Adrenal gland (tissue), 19 donors: ENCODE measurements around the gene SYT7. TPM values are rescaled to one million over a fixed set of nuclear protein-coding genes. Genes with fewer than 3 reads are reported as not detected.

ENCODE experiments used
- DNase-seq, 7 donors: peaks; one replicate each; pipeline ENCODE4 v3.0.0-alpha.2; 2019 to 2020
- H3K27ac ChIP-seq, 5 donors: fragments of 200-600 bp; sonication (generic) in 4 of 5; 1 replicate in 3 of 5; 2 replicates in 2 of 5; pipeline versions ENCODE4 v1.5.1 to v1.8.0; 2016 to 2020; ENCODE audit warnings: mild to moderate bottlenecking in 1 of 5
- H3K27me3 ChIP-seq: fragments of 200-600 bp; 2 replicates; pipeline ENCODE4 v1.8.0; 2021
- H3K36me3 ChIP-seq, 2 donors: fragments of 200-600 bp; replicated peaks in 1 of 2; 1 replicate in 1 of 2; 2 replicates in 1 of 2; pipeline versions ENCODE4 v1.5.1 to v1.8.0; 2018 to 2022
- H3K4me1 ChIP-seq, 2 donors: fragments of 200-600 bp; replicated peaks in 1 of 2; 1 replicate in 1 of 2; 2 replicates in 1 of 2; pipeline versions ENCODE4 v1.5.1 to v1.8.0; 2018 to 2021
- H3K4me3 ChIP-seq, 4 donors: fragments of 200-600 bp; sonication (generic) in 3 of 4; one replicate each; pipeline ENCODE4 v1.5.1; 2016 to 2018
- H3K9me3 ChIP-seq, 3 donors: fragments of 200-600 bp; sonication (generic) in 1 of 3; replicated peaks in 1 of 3; 1 replicate in 2 of 3; 2 replicates in 1 of 3; pipeline versions ENCODE4 v1.5.1 to v1.8.0; 2016 to 2021
- CTCF ChIP-seq, 6 experiments: fragments of 450-650 bp in 4 of 6; fragments of 200-600 bp in 2 of 6; sonication (generic) in 1 of 6; IDR thresholded peaks; 1 replicate in 5 of 6; 2 replicates in 1 of 6; pipeline versions ENCODE4 v1.5.1 to v1.8.0; 2016 to 2021; ENCODE audit warnings: antibody characterized with exemption in 6 of 6, mild to moderate bottlenecking in 2 of 6, moderate library complexity in 1 of 6
- POLR2A ChIP-seq, 2 donors: fragments of 450-650 bp; IDR thresholded peaks; one replicate each; pipeline ENCODE4 v1.6.1; 2017; ENCODE audit warnings: antibody characterized with exemption in 2 of 2, mild to moderate bottlenecking in 2 of 2, moderate library complexity in 1 of 2
- WGBS, 4 donors: extraction: QIAGEN DNeasy Blood & Tissue Kit in 2 of 4; methylation state at CpG; one replicate each; pipeline versions ENCODE4 v1.1.5 to v1.1.7; 2013 to 2017; 5-methylcytosine and 5-hydroxymethylcytosine counted together
- intact Hi-C, 2 donors: fragments of 100-400 bp; cut with DNase I; formaldehyde crosslinking; loops; one replicate each; pipeline versions ENCODE4 v1.14.1 to v1.15.0; 2022 to 2023
- long read RNA-seq, 10 donors: library from polyadenylated mRNA in 3 of 10; unstranded in 2 of 10; stranded (forward) in 1 of 10; transcript quantifications; one replicate each; pipeline ENCODE4 v2.0.0 and lab custom pipeline, GENCODE V29; 2021 to 2026
- polyA plus RNA-seq, 3 donors: library from polyadenylated mRNA; stranded (reverse); fragments of 200-250 nt in 2 of 3; fragments of 350-450 nt in 1 of 3; fragmentation: Illumina TruSeq in 1 of 3; extraction: RNeasy Lipid Tissue Mini Kit (QIAGEN cat#74804) in 1 of 3; gene quantifications; one replicate each; pipeline ENCODE4 v1.2.3, GENCODE V29; 2013 to 2014
- total RNA-seq, 9 donors: library from RNA; depleted of rRNA in 4 of 9; stranded (reverse); fragments of >200 nt in 4 of 9; fragments of 120-200 nt in 1 of 9; fragmentation: NEBNext Ultra II Directional in 1 of 9; extraction: Animal tissue kit (Norgen Biotek cat#: 25700) in 1 of 9; gene quantifications; one replicate each; pipeline versions ENCODE4 v1.1.0 to v1.2.4, GENCODE V29; 2013 to 2023
- donor health status: healthy with polysubstance abuse.
- donor health status: Bipolar disorder and iron deficiency.
- donor health status: DM: yes; HTN: yes; CAD: no.
- donor health status: DM: no; HTN: no; CAD: no.
- donor health status: DM: no; HTN: no; CAD: no.
- donor health status: DM: yes; HTN: yes; CAD: no.

Gene SYT7
- total RNA-seq (1 to 10 TPM in 4 of 9 donors, under 1 TPM in 4, not detected in 1; 0.09 to 6.0 (median 1.0) TPM), polyA plus RNA-seq (1 to 10 TPM; 1.4 to 6.8 (median 6.5) TPM)
- long read RNA-seq, donor 1, full-length matches to known transcripts = 1 of 1 reads
- long read RNA-seq, donor 1, partial matches to known transcripts = 0 of 1 reads
- long read RNA-seq, donor 1, other reads (novel, unspliced or antisense) = 0 of 1 reads
- long read RNA-seq, donor 2 = 0 reads
- long read RNA-seq, donor 3, full-length matches to known transcripts = 1 of 1 reads
- long read RNA-seq, donor 3, partial matches to known transcripts = 0 of 1 reads
- long read RNA-seq, donor 3, other reads (novel, unspliced or antisense) = 0 of 1 reads
- long read RNA-seq, donor 4 = 0 reads
- long read RNA-seq, donor 5, partial matches to known transcripts = 0 of 1 reads
- long read RNA-seq, donor 5, other reads (novel, unspliced or antisense) = 1 of 1 reads
- long read RNA-seq, donor 6 = 0 reads
- long read RNA-seq, donor 7 = 0 reads
- long read RNA-seq, donor 8 = 0 reads
- long read RNA-seq, donor 9, full-length matches to known transcripts = 1 of 1 reads
- long read RNA-seq, donor 9, partial matches to known transcripts = 0 of 1 reads
- long read RNA-seq, donor 9, other reads (novel, unspliced or antisense) = 0 of 1 reads
- long read RNA-seq, donor 10 = 0 reads

DNA sequence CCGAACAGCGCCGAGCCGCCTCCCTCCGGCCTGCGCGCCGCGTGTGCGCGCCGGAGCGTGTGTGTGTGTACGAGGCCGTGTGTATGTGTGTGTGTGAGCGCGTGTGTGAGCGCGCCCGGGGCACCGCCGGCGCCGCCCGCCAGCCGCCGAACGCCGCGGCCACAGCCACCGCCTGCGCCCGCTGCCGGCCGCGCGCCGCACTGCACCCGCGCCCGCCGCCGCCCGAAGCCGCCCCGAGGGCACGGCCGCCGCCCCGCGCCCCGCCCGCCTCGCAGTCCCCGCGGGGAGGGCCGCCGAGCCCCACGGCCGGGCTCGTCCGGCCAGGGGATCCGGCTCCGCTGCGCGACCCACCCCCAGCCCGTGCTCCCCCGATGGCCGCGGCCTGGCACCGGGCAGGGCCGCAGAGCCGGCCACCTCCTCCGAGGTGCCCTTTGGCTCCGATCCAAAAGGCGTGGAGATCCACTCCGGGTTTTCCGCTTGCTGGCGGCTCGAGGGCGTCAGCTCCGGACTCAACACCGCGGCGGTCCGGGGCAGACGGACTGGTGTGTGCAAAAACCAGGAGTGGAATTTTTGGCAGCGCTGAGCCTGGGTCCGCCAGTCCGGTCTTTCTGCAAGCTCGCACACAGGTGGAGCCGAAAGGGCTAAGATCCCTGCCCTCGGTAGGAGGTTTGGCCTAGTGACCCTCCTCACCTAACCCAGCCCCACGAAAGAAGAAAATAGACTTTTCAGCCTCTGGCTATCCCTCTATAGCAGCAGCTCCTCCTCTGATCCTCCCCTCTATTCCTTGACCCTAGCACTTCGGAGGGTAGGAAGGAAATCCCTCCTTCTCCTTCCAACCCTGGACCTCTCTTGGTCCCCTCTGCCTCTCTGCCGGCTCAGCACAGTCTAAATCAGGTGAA lies at the start of gene SYT7:
Gene SYT7 (minus strand): TSS at position 47 of the 899 bp plus-strand sequence. CDS start 256 bp downstream, outside the sequence.
- 1 to 3% (median 1%) methylated on average over 12 to 94 of the region's 96 CpGs for WGBS, 4 donors

DNA sequence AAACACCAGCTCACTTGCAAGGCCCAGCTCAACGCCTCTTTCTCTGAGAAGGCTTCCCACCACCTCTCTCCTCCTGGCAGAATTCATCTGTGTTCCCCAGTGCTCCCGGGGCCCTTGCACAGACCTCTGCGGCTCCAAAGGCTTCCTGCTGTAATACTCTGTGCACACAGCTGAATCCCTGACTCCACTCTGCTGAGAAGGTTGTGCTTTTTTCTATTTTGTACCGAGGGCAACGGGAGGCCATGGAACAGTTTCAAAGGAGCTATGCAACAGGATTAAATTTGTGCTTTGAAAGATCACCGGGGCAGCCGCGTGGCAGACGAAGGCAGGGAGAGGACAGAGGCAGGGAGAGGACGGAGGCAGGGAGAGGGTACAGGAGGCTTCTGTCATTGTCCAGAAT lies 49.2 kb upstream of the SYT7 start:
- Histone ChIP-seq H3K27ac (no peak overlapping the region), H3K4me3 (no peak overlapping the region), H3K36me3 (no peaks in the 10 kb centered on the region), H3K27me3 (no peaks in the 10 kb centered on the region), H3K4me1 (no peaks in the 10 kb centered on the region), H3K9me3 (no peaks in the 10 kb centered on the region)
- intact Hi-C loops = loop anchor here in 1 of 2 donors (10.0 kb wide), 1 partner anchor 185 kb away; no protein-coding TSS in a partner anchor
- DNase-seq = no peak
- 60 to 68% (median 62%) methylated on average over 10 of the region's 10 CpGs for WGBS, 4 donors
- TF ChIP-seq POLR2A (IDR thresholded peaks at IDR 0.05) (no peak), CTCF (IDR thresholded peaks at IDR 0.05) (no peak)

More for the DNA sequence above, at the start of gene SYT7:
- H3K27ac ChIP-seq = peak within 1 kb of the TSS in 2 of 5 donors; percentile 64 to 79
- peaks cover 5 to 9% of the 10 kb centered on the region in 2 donors for H3K4me1 ChIP-seq
- peak; percentile 96 to 99 (median 97) for DNase-seq
- H3K9me3 ChIP-seq = no peaks in the 10 kb centered on the region
- H3K4me3 ChIP-seq = peak within 1 kb of the TSS in 1 of 4 donors; percentile 60
- peaks cover 5% of the 10 kb centered on the region for H3K27me3 ChIP-seq
- peak in 1 of 2 donors; percentile 99 for TF ChIP-seq POLR2A (IDR thresholded peaks at IDR 0.05)
- TF ChIP-seq CTCF (IDR thresholded peaks at IDR 0.05) = peak in 1 of 6 experiments; percentile 75
- H3K36me3 ChIP-seq = no peaks in the 10 kb centered on the region
- intact Hi-C loops = no loop called here

DNA sequence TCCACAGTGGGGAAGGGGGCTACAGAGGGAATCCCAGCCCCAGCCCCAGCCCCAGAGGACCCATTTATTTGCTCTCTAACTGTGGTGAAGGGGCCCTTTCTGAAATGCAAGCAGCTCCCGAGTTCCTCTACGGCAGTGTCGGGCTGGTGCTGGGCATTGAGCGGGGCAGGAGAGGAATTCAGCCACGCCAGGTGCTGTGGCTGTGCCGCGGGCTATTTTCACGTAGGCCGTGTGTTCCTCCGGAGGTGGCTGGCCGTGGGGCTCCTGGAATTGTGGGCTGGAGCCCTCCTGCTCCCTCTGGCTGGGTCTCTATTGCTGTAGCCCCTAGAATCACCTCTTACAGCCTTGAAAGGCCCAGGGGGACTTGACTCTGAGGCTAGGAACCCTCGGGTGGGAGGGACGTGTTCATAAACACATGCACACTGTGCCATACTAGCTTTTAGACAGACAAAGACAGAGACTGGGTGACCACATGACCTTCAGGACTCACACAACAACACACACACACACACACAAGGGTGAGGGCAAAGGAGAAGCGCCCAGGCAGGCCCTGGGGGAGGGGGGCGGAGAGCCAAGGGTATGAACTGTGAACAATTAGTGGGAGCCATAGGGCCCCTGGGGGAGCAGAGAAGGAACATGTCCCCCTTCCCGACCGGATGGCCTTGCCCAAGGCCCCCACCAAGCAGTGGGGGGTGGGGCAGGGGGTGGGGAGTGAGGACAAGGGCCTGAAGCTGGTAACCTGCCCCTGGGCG lies 48.4 kb upstream of the SYT7 start:
- Histone ChIP-seq H3K4me3 (no peak overlapping the region), H3K36me3 (no peaks in the 10 kb centered on the region), H3K27me3 (no peaks in the 10 kb centered on the region), H3K9me3 (no peaks in the 10 kb centered on the region), H3K27ac (no peak overlapping the region), H3K4me1 (no peaks in the 10 kb centered on the region)
- intact Hi-C loops = loop anchor here in 1 of 2 donors (10.0 kb wide), 1 partner anchor 94 kb away; no protein-coding TSS in a partner anchor
- WGBS, 4 donors = 78 to 88% (median 84%) methylated on average over 7 to 18 of the region's 18 CpGs
- DNase-seq = no peak
- no peak for TF ChIP-seq CTCF (IDR thresholded peaks at IDR 0.05)
- no peak for TF ChIP-seq POLR2A (IDR thresholded peaks at IDR 0.05)
